Measurements from ENCODE around the gene GPC3.

DNA sequence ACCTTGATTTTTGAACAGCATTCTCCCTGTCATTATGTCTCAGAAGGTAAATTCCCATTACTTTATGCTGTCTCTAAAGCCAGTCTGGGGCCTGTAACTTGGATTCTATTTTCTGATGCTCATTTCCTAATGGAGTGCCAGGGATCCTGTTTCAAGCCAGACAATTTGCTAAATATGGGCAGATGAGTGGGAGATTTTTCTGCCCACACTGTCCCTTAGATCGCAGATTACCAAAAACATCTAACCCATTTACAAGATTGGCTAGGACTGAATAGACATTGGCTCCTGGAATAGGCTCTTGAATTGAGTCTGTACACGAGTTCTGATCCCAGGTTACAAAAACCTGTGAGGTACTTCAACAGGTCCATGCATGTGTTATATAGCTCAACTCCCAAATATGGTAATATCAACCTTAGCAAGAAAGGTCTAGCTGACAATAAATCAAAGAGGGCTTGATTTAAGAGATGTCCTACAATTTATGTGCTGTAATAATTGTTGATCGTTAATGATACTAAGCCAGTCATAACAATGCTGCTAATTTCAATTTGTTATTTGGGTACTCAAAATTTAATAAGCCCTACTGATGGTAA lies 5.7 kb downstream of the GPC3 start:
- TF ChIP-seq, protein P1, sequence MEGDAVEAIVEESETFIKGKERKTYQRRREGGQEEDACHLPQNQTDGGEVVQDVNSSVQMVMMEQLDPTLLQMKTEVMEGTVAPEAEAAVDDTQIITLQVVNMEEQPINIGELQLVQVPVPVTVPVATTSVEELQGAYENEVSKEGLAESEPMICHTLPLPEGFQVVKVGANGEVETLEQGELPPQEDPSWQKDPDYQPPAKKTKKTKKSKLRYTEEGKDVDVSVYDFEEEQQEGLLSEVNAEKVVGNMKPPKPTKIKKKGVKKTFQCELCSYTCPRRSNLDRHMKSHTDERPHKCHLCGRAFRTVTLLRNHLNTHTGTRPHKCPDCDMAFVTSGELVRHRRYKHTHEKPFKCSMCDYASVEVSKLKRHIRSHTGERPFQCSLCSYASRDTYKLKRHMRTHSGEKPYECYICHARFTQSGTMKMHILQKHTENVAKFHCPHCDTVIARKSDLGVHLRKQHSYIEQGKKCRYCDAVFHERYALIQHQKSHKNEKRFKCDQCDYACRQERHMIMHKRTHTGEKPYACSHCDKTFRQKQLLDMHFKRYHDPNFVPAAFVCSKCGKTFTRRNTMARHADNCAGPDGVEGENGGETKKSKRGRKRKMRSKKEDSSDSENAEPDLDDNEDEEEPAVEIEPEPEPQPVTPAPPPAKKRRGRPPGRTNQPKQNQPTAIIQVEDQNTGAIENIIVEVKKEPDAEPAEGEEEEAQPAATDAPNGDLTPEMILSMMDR (IDR thresholded peaks at IDR 0.05), result no peak
- no peak for TF ChIP-seq SMAD3 (CRISPR knock-in tag; IDR thresholded peaks at IDR 0.05; ENCODE audit: borderline replicate concordance)
- TF ChIP-seq, protein P2, sequence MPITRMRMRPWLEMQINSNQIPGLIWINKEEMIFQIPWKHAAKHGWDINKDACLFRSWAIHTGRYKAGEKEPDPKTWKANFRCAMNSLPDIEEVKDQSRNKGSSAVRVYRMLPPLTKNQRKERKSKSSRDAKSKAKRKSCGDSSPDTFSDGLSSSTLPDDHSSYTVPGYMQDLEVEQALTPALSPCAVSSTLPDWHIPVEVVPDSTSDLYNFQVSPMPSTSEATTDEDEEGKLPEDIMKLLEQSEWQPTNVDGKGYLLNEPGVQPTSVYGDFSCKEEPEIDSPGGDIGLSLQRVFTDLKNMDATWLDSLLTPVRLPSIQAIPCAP (CRISPR knock-in tag; IDR thresholded peaks at IDR 0.05), result no peak
- TF ChIP-seq KAT7 (CRISPR knock-in tag; IDR thresholded peaks at IDR 0.05; ENCODE audit: borderline replicate concordance), result no peak
- TF ChIP-seq NR2C2 (CRISPR knock-in tag; IDR thresholded peaks at IDR 0.05), result no peak
- no peak for TF ChIP-seq ZNF416 (CRISPR knock-in tag; IDR thresholded peaks at IDR 0.05)
